Stimulated activated CD8-positive, alpha-beta memory T cell treated with anti-CD3 and anti-CD28 coated beads, Interleukin-15, amount 100 ng/mL, for 48 hours (primary cell): ENCODE results near the gene ASF1B.
A peak's percentile ranks its signal among the peaks of the same experiment; 100 is the strongest.

Experiments
- DNase-seq, 2 donors: peaks; one replicate each; pipeline ENCODE4 v3.0.0-alpha.2; 2020; ENCODE audit warnings: low read depth in 2 of 2

Gene ASF1B

DNA sequence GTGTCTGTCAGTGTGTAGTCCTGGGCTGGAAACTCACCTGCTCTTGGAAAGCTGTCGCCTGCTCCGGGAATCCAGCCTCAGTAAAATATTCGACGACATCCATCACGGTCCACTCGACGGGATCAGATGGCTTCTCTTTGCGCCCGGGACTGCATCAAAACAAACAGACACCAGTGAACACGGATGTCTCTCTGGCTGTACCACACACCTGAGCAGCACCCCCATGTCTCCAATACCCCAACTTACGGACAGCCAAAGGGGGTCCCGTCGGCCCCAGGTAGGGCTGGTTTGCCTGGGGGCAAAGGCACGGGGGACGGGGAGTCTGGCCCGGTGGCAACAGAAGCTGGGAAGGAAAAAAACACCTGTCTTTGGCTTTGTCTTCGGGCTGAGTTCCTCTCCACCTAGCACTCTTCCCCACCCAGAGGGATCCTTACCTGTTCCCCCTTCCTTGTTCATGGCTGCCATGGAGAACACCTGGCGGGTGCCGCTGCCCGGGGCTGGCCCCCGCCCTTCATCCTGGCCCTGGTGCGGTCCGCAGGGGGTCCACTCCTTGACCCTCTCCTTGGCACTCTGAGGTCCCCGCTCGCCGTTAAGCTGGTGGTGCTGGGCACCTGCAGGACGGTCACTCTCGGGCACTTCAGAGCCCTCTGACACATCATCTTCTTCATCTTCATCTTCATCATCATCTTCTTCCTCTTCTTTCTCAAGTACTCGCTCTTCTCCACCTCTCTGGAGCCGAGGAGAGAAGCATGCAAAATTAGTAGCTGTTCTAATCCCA lies 47.6 kb downstream of the ASF1B start:
- DNase-seq, result no peak

DNA sequence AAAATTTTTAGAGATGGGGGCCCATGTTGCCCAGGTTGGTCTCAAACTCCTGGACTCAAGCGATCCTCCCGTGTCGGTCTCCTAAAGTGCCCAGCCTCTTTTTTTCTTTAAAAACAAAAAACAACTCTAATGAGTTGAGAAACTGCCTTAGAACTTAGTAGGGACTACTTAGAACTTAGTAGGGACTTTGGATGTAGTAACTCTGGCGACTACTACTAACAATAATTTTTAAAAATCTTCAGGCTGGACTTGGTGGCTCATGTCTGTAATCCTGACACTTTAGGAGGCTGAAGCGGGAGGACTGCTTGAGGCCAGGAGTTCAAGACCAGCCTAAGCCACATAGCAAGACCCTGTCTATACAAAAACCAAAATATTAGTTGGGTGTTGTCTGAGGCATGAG lies 50.3 kb downstream of the ASF1B start:
- no peak for DNase-seq

DNA sequence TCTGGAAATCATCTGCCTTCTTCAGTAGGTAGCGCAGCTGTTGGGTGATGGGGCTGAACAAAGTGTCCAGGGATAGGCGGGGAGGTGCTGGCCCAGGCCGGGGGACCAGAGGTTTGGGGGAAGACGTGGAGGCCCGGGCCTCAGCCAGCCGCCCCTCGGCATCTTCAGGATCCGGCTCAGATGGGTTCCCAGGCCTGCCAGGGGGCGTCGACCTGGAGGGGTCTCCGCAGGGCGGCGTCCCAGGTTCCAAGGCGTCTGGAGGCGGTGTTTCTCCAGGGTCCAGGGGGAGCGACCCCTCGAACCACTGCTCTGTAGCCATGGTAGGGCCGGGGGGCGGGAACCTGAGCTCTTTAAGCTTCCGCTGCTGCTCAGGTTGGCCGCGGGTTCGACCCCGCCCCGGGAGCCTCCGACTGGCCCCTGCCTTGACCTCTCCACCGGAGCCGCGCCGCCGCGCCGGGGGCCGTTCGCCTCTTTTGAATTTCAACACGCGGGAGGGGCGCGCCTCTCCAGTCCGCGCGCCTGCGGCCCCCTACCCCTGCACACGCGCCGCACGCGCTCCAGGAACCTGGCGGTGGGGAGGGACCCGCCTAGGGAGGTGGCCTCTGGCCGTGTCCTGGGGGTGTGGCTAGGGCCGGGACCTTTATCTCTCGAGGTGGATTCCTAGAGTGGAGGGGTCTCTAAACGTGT lies 50.9 kb downstream of the ASF1B start, which contains the start of gene C19orf67:
TSS of gene C19orf67 (minus strand) at position 475 of the 687 bp plus-strand sequence. CDS start at position 319, 156 bp downstream.
- no peak for DNase-seq

DNA sequence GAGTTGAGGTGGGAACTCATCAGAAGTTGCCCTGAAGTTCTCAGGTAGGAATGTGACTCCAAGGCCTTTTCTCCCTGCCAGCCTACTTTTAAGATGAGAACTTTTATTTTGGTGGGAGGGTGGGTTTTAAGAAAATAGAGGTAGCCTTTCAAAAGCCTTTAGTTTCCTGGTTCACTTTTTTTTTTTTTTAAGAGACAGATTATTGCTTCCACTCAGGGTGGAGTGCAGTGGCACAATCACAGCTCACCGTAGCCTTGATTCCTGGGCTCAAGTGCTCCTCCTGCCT lies 53.8 kb downstream of the ASF1B start:
- DNase-seq, result no peak

DNA sequence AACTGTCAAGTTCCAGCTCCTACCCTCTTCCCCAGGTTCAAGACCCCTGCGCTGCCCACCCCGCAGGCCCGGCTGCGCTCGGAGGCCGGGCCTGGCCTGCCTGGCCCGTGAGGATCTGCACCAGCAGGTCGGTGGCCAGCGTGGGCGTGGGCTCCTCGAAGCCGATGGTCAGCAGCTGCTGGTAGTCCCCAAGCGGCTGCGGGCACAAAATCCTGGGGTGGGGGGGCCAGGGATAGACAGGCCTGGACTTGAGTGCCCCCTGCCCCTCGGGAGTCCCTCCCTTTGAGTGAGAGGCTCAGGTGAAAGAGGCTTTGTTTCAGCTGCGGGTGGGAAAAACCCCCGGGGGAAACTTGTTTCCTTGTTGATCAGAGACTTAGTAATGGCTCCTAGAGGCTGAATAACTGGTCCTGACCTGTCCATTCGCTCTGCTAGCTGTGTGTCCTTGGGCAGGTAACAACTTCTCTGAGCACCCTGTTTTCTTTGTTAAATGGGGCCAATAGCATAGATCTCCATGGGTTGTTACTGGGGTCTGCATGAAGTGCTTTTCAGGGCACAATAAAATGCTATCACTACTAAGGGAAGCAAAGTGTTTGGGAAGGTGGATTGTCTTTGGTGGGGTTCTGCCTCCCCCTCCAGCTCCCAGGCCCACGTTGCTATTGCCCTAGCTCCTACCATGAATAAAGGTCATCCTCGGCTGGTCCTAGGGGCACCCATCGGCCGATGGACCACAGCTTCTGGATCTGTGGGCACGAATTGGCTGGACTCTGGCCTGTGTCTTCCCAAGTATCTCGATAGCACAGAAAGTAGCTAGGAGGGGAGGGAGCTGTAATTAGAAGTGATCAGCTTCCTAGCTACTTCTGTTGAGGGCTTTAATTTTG lies 54.4 kb downstream of the ASF1B start:
- no peak for DNase-seq

GRCh38 chr19:14080887-14081796 lies 55.2 kb downstream of the ASF1B start:
- peak; percentile 96 to 99 for DNase-seq

GRCh38 chr19:14078411-14078810 lies 58.0 kb downstream of the ASF1B start:
- no peak for DNase-seq

- no peak for DNase-seq
Measured at GRCh38 chr19:14073925-14074838, 62.2 kb downstream of the ASF1B start.

DNA sequence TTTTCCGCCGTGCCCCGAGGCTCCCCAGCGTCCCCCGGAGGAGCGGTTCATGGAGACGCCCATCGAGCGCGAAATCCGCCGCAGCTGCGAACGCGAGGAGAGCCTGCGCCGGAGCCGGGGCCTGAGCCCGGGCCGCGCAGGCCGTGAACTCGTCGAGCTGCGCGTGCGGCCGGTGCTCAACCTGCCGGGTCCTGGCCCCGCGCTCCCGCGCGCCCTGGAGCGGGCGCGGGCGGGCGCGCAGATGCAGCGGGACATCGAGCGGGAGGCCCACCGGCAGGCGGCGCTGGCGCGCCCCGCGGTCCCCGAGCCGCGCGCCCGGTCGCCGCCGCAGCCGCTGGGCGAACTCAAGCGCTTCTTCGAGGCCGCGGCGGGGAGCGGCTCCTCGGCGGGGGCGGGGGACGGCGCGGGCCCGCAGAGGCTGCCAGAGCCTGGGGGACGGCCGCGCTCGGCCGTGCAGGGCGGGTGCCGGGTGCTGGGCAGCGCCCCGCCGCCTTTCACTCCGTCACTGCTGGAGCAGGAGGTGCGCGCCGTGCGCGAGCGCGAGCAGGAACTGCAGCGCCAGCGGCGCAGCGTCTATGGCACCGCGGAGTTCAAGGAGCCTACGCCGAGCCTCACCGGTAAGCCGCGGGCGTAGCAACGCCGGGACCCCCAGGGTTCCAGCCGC lies 63.0 kb downstream of the ASF1B start:
- peak; percentile 66 to 70 for DNase-seq

DNA sequence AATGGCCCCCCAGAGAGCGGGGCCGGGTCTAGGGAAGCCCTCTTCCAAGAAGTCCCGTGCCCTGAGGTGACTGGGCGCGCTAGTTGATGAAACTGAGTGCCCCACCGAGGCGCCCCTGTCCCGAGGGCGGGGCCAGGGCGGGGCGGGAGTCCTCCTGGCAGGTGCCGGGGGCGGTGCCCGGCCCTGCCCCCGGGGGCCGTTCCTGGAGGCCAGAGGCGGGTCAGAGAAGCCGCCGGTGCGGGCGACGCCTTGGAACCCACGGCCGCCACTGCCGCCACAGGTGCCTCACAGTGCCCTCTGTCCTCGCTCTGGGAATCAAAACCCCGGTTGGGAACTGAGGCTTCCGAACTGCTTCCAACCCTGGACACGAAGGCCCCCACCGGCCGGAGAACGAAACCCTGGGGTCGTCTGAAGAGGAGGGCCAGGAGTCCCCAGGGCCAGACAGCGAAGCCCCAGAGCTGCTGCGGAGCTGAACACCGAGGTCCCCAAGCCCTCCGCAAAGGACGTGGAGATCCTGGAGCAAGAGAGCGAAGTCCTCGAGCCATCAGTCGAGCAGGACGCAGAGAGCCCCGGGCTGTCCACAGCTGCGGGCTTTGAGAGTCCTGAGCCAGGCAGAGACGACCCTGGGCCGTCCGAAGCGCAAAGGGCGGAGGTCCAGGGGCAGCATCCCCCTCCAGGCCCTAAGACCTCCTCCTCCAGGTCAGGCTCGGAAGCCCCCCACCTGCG lies 63.7 kb downstream of the ASF1B start, which contains the start of gene MISP3:
TSS of gene MISP3 (plus strand) at position 252 of the 726 bp plus-strand sequence. CDS start 524 bp downstream, outside the sequence.
- peak in 1 of 2 donors; percentile 28 for DNase-seq

DNA sequence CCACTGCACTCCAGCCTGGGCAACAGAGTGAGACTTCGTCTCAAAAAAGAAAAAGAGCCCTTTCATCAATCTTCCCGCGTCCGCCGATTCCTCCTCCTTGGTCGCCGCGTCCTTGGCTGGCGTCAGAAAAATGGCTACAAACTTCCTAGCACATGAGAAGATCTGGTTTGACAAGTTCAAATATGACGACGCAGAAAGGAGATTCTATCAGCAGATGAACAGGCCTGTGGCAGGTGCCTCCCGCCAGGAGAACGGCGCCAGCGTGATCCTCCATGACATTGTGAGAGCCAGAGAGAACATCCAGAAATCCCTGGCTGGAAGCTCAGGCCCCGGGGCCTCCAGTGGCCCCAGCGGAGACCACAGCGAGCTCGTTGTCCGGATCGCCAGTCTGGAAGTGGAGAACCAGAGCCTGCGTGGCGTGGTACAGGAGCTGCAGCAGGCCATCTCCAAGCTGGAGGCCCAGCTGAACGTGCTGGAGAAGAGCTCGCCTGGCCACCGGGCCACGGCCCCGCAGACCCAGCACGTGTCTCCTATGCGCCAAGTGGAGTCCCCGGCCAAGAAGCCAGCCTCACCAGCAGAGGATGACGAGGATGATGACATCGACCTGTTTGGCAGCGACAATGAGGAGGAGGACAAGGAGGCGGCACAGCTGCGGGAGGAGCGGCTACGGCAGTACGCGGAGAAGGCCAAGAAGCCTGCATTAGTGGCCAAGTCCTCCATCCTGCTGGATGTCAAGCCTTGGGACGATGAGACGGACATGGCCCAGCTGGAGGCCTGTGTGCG lies 65.9 kb downstream of the ASF1B start:
- no peak for DNase-seq
